ENCODE data around the gene OCIAD1.

GRCh38 chr4:48858130-48858529 lies 27.2 kb downstream of the OCIAD1 start:
- TF ChIP-seq CTCF (conservative IDR thresholded peaks at IDR 0.05; ENCODE audit: low read depth, low read length) (no peak), EZH2 (IDR thresholded peaks at IDR 0.05; ENCODE audit: low read length, unreplicated experiment) (no peak), EZH2phosphoT487 (IDR thresholded peaks at IDR 0.05; ENCODE audit: borderline replicate concordance, low read length) (no peak)
